ENCODE data around the gene RELN.

The RELN gene

GRCh38 chr7:103686763-103687162 is 302.7 kb downstream of the RELN start:
- H3K27ac ChIP-seq (ENCODE audit: low read depth in 2 of 2, low read length in 2 of 2) = no peak overlapping the region
- no peak overlapping the region for H3K4me3 ChIP-seq (ENCODE audit: low read length in 2 of 2)
- no peaks in the 10 kb centered on the region for H3K36me3 ChIP-seq (ENCODE audit: control insufficient read depth in 2 of 2, insufficient read depth in 2 of 2, low read length in 2 of 2)
- H3K27me3 ChIP-seq (ENCODE audit: control insufficient read depth in 2 of 2, insufficient read depth in 2 of 2, low read length in 2 of 2) = peaks cover 0 to 4% of the 10 kb centered on the region in 2 donors
- H3K9ac ChIP-seq (ENCODE audit: low read depth in 1 of 2, low read length in 2 of 2) = no peak overlapping the region
- H3K9me3 ChIP-seq (ENCODE audit: control insufficient read depth in 2 of 2, low read length in 2 of 2) = no peaks in the 10 kb centered on the region
- no peaks in the 10 kb centered on the region for H3K4me1 ChIP-seq (ENCODE audit: control insufficient read depth in 2 of 2, insufficient read depth in 2 of 2, low read length in 2 of 2)

DNA sequence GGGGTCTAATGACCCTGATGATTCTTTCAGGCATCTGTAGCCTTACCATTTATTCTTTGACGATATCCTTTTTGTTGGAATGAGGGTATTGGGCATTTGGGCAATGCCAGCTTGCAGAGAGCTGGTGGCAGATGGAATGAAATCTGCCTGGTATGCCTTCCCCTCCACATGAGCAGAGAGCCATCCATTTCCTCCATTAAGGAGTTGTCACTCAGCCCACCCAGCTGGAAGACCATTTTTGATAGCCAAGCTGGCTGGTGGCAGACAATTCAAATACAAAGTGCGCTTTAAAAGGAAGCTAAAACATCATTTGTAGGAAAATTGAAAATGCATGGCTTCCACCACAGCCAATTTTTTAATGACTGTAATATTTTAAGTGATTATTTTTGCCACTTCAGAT is 303.4 kb downstream of the RELN start:
- Histone ChIP-seq H3K27ac (ENCODE audit: low read depth in 2 of 2, low read length in 2 of 2) (no peak overlapping the region), H3K4me3 (ENCODE audit: low read length in 2 of 2) (no peak overlapping the region), H3K27me3 (ENCODE audit: control insufficient read depth in 2 of 2, insufficient read depth in 2 of 2, low read length in 2 of 2) (peaks cover 0 to 4% of the 10 kb centered on the region in 2 donors), H3K4me1 (ENCODE audit: control insufficient read depth in 2 of 2, insufficient read depth in 2 of 2, low read length in 2 of 2) (no peaks in the 10 kb centered on the region), H3K9ac (ENCODE audit: low read depth in 1 of 2, low read length in 2 of 2) (no peak overlapping the region), H3K36me3 (ENCODE audit: control insufficient read depth in 2 of 2, insufficient read depth in 2 of 2, low read length in 2 of 2) (no peaks in the 10 kb centered on the region), H3K9me3 (ENCODE audit: control insufficient read depth in 2 of 2, low read length in 2 of 2) (no peaks in the 10 kb centered on the region)

DNA sequence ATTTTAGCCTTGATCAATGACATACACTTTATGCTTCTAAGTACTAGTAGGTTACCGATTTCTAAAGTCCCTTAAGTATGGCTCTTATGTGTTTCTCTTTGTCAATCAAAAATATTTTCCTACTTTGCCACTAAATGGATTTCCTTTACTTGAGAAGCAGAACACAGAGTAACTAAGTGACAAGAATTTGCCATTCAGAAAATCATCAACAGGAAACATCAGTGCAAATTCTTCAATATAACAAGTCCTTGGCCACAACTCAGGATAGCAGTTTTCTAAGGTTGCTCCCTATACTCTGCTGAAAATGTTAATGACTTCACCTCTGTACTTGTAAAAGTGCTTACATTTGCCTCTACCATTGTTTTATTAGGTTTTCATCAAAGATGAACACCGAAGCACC is 303.8 kb downstream of the RELN start:
- no peak overlapping the region for H3K4me3 ChIP-seq (ENCODE audit: low read length in 2 of 2)
- H3K9ac ChIP-seq (ENCODE audit: low read depth in 1 of 2, low read length in 2 of 2) = no peak overlapping the region
- no peaks in the 10 kb centered on the region for H3K36me3 ChIP-seq (ENCODE audit: control insufficient read depth in 2 of 2, insufficient read depth in 2 of 2, low read length in 2 of 2)
- no peak overlapping the region for H3K27ac ChIP-seq (ENCODE audit: low read depth in 2 of 2, low read length in 2 of 2)
- H3K27me3 ChIP-seq (ENCODE audit: control insufficient read depth in 2 of 2, insufficient read depth in 2 of 2, low read length in 2 of 2) = peaks cover 0 to 4% of the 10 kb centered on the region in 2 donors
- no peaks in the 10 kb centered on the region for H3K9me3 ChIP-seq (ENCODE audit: control insufficient read depth in 2 of 2, low read length in 2 of 2)
- no peaks in the 10 kb centered on the region for H3K4me1 ChIP-seq (ENCODE audit: control insufficient read depth in 2 of 2, insufficient read depth in 2 of 2, low read length in 2 of 2)

- Histone ChIP-seq H3K27ac (ENCODE audit: low read depth in 2 of 2, low read length in 2 of 2) (no peak overlapping the region), H3K27me3 (ENCODE audit: control insufficient read depth in 2 of 2, insufficient read depth in 2 of 2, low read length in 2 of 2) (peaks cover 0 to 1% of the 10 kb centered on the region in 2 donors), H3K4me3 (ENCODE audit: low read length in 2 of 2) (no peak overlapping the region), H3K9me3 (ENCODE audit: control insufficient read depth in 2 of 2, low read length in 2 of 2) (no peaks in the 10 kb centered on the region), H3K9ac (ENCODE audit: low read depth in 1 of 2, low read length in 2 of 2) (no peak overlapping the region), H3K4me1 (ENCODE audit: control insufficient read depth in 2 of 2, insufficient read depth in 2 of 2, low read length in 2 of 2) (no peaks in the 10 kb centered on the region), H3K36me3 (ENCODE audit: control insufficient read depth in 2 of 2, insufficient read depth in 2 of 2, low read length in 2 of 2) (no peaks in the 10 kb centered on the region)
These were observed 306.1 kb downstream of the RELN start for GRCh38 chr7:103683348-103683747.

DNA sequence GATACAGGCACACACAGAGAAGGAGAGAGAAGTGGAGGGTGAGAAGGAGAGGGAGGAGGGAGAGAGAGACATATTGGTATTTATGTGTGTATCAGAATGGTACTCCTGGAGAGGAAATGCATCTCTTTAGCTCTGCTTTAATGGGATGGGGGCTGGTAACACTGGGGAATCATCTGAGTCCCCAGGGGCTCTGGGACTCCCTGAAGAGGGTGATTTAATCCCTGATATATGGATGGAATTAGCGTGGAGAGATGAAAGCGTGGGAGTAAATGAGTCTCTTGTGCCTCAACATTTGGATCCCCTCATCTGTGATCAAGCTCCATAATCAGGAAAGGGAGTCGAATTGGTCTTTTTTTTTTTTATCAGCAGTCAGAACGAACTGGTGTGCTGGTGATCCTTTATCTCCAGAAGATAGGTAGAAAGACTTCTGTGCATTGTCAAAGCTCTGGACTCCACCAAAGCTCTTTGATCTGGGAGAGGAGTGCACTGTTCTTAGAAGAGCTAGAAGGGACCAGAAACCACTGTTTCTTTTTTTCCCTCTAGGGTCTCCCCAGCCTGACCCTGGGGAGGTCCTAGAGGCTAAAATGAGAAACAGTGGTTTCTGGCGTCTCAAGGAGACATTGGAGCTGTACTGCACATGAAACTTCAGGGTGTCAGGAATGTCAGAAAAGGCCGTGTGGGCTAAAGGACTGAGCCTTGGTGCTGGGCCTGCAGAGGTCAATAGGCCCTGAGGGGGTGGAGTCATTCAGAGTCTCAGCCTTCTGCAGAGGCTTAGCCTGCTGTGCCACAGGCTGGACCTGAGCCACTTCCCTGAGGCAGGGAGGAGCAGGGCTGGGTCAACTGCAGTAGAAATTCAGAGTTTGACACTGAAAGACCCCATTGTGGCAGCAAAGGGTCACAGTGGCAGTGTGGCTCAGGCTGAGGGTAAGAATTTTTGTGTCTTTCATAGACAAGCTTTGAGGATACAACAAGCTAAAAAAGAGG is 309.0 kb downstream of the RELN start:
- Histone ChIP-seq H3K4me3 (ENCODE audit: low read length in 2 of 2) (no peak overlapping the region), H3K9ac (ENCODE audit: low read depth in 1 of 2, low read length in 2 of 2) (no peak overlapping the region), H3K9me3 (ENCODE audit: control insufficient read depth in 2 of 2, low read length in 2 of 2) (no peaks in the 10 kb centered on the region), H3K27ac (ENCODE audit: low read depth in 2 of 2, low read length in 2 of 2) (no peak overlapping the region), H3K27me3 (ENCODE audit: control insufficient read depth in 2 of 2, insufficient read depth in 2 of 2, low read length in 2 of 2) (no peaks in the 10 kb centered on the region), H3K36me3 (ENCODE audit: control insufficient read depth in 2 of 2, insufficient read depth in 2 of 2, low read length in 2 of 2) (no peaks in the 10 kb centered on the region), H3K4me1 (ENCODE audit: control insufficient read depth in 2 of 2, insufficient read depth in 2 of 2, low read length in 2 of 2) (no peaks in the 10 kb centered on the region)

DNA sequence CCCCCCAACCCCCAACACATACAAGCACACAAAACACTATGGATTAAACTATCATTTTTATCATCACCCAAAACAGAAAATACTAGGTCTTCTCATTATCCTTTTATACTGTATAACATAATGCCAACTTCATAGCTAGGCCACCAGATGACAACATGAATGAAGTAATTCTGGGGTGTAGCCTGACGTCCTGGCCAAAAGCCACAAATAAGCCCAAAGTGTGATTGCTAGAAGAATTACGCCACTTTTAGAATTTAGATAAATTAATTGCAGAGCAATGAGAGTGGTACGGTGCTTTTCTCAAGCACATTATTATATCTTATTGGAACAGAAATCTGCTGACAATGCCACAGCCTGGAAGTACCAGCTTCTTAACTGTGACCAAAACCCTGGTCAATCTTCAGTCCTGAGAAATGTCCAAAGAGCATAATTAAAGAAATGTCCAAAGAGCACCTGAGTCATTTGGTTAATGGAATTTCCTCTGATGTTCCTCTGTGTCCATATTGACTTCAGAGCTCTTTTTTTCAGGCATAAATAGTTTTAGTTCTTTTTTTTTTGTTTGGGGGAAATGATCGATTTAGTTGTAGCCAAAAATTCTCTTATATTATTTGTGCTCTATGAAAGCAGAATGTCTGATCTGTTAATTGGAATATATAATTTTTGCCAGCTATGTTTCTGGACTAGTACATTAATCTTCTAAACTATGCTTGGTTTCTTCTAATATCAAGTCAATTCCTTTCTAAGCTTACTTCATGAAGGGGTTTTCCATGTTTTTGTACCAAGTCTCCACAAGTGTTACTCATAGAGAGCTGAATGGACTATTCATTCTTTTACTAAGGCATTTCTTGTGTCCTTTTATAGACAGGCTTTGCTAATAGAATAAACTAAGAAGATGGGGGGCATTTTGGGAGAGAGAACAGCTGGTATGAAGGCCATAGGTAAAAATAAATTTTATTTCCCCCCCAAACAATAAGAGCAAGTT is 310.0 kb downstream of the RELN start:
- no peak overlapping the region for H3K9ac ChIP-seq (ENCODE audit: low read depth in 1 of 2, low read length in 2 of 2)
- H3K4me1 ChIP-seq (ENCODE audit: control insufficient read depth in 2 of 2, insufficient read depth in 2 of 2, low read length in 2 of 2) = no peaks in the 10 kb centered on the region
- H3K27me3 ChIP-seq (ENCODE audit: control insufficient read depth in 2 of 2, insufficient read depth in 2 of 2, low read length in 2 of 2) = no peaks in the 10 kb centered on the region
- H3K36me3 ChIP-seq (ENCODE audit: control insufficient read depth in 2 of 2, insufficient read depth in 2 of 2, low read length in 2 of 2) = no peaks in the 10 kb centered on the region
- H3K27ac ChIP-seq (ENCODE audit: low read depth in 2 of 2, low read length in 2 of 2) = no peak overlapping the region
- H3K4me3 ChIP-seq (ENCODE audit: low read length in 2 of 2) = no peak overlapping the region
- no peaks in the 10 kb centered on the region for H3K9me3 ChIP-seq (ENCODE audit: control insufficient read depth in 2 of 2, low read length in 2 of 2)

GRCh38 chr7:103668279-103668941 is 321.0 kb downstream of the RELN start:
- Histone ChIP-seq H3K9me3 (ENCODE audit: control insufficient read depth in 2 of 2, low read length in 2 of 2) (no peaks in the 10 kb centered on the region), H3K4me3 (ENCODE audit: low read length in 2 of 2) (no peak overlapping the region), H3K4me1 (ENCODE audit: control insufficient read depth in 2 of 2, insufficient read depth in 2 of 2, low read length in 2 of 2) (no peaks in the 10 kb centered on the region), H3K36me3 (ENCODE audit: control insufficient read depth in 2 of 2, insufficient read depth in 2 of 2, low read length in 2 of 2) (no peaks in the 10 kb centered on the region), H3K27me3 (ENCODE audit: control insufficient read depth in 2 of 2, insufficient read depth in 2 of 2, low read length in 2 of 2) (no peaks in the 10 kb centered on the region), H3K27ac (ENCODE audit: low read depth in 2 of 2, low read length in 2 of 2) (no peak overlapping the region), H3K9ac (ENCODE audit: low read depth in 1 of 2, low read length in 2 of 2) (no peak overlapping the region)

- H3K4me3 ChIP-seq (ENCODE audit: low read length in 2 of 2) = no peak overlapping the region
- H3K36me3 ChIP-seq (ENCODE audit: control insufficient read depth in 2 of 2, insufficient read depth in 2 of 2, low read length in 2 of 2) = no peaks in the 10 kb centered on the region
- H3K27ac ChIP-seq (ENCODE audit: low read depth in 2 of 2, low read length in 2 of 2) = no peak overlapping the region
- no peaks in the 10 kb centered on the region for H3K27me3 ChIP-seq (ENCODE audit: control insufficient read depth in 2 of 2, insufficient read depth in 2 of 2, low read length in 2 of 2)
- H3K9me3 ChIP-seq (ENCODE audit: control insufficient read depth in 2 of 2, low read length in 2 of 2) = no peaks in the 10 kb centered on the region
- H3K4me1 ChIP-seq (ENCODE audit: control insufficient read depth in 2 of 2, insufficient read depth in 2 of 2, low read length in 2 of 2) = no peaks in the 10 kb centered on the region
- no peak overlapping the region for H3K9ac ChIP-seq (ENCODE audit: low read depth in 1 of 2, low read length in 2 of 2)
These were observed 323.1 kb downstream of the RELN start for GRCh38 chr7:103666326-103666725.

- Histone ChIP-seq H3K4me3 (ENCODE audit: low read length in 2 of 2) (no peak overlapping the region), H3K36me3 (ENCODE audit: control insufficient read depth in 2 of 2, insufficient read depth in 2 of 2, low read length in 2 of 2) (no peaks in the 10 kb centered on the region), H3K4me1 (ENCODE audit: control insufficient read depth in 2 of 2, insufficient read depth in 2 of 2, low read length in 2 of 2) (no peaks in the 10 kb centered on the region), H3K9ac (ENCODE audit: low read depth in 1 of 2, low read length in 2 of 2) (no peak overlapping the region), H3K27me3 (ENCODE audit: control insufficient read depth in 2 of 2, insufficient read depth in 2 of 2, low read length in 2 of 2) (no peaks in the 10 kb centered on the region), H3K27ac (ENCODE audit: low read depth in 2 of 2, low read length in 2 of 2) (no peak overlapping the region), H3K9me3 (ENCODE audit: control insufficient read depth in 2 of 2, low read length in 2 of 2) (no peaks in the 10 kb centered on the region)
These were observed 324.9 kb downstream of the RELN start for GRCh38 chr7:103664577-103664976.

Data from mucosa of rectum (tissue), 2 donors.